HEK293T (cell line): Measurements from ENCODE around the gene GABARAPL1.
"Not testable (repeated sequence)": the region's sequence is repeated elsewhere in the genome, so short reads cannot be mapped to it uniquely, and the experiment has no call there.

Experiments used
- CTCF ChIA-PET: fragments of 350-600 bp; formaldehyde crosslinking; extraction: SDS; loops from one replicate; lab custom pipeline; 2021; ENCODE audit warnings: antibody characterized with exemption, inconsistent platforms; lab: Yijun Ruan, JAX
- POLR2A ChIA-PET: fragments of 350-600 bp; formaldehyde crosslinking; extraction: SDS; loops from one replicate; lab custom pipeline; 2020; ENCODE audit warnings: antibody characterized with exemption, inconsistent platforms; lab: Yijun Ruan, JAX
- DNase-seq: peaks from one replicate; pipeline ENCODE4 v3.0.0; 2012; ENCODE audit warnings: mixed read lengths; ENCODE audit errors: extremely low spot score
- ARNT ChIP-seq: fragments of 450-650 bp; IDR thresholded peaks from 2 replicates; pipeline ENCODE4 v1.6.1; 2017; ENCODE audit warnings: mild to moderate bottlenecking
- BHLHE40 ChIP-seq: fragments of 450-650 bp; IDR thresholded peaks from 2 replicates; pipeline ENCODE4 v1.6.1; 2016; ENCODE audit warnings: mild to moderate bottlenecking, moderate library complexity, borderline replicate concordance
- CTBP1 ChIP-seq: fragments of 450-650 bp; IDR thresholded peaks from 2 replicates; pipeline ENCODE4 v1.6.1; 2016; ENCODE audit warnings: borderline replicate concordance
- ELF4 ChIP-seq: fragments of 450-650 bp; IDR thresholded peaks from 2 replicates; pipeline ENCODE4 v1.6.1; 2017; ENCODE audit warnings: antibody characterized with exemption
- FOXA1 ChIP-seq: fragments of 450-650 bp; IDR thresholded peaks from 2 replicates; pipeline ENCODE4 v1.6.1; 2016; ENCODE audit warnings: mild to moderate bottlenecking
- FOXK2 ChIP-seq: fragments of 450-650 bp; IDR thresholded peaks from 2 replicates; pipeline ENCODE4 v1.6.1; 2016; ENCODE audit warnings: mild to moderate bottlenecking
- FOXM1 ChIP-seq: fragments of 450-650 bp; IDR thresholded peaks from 2 replicates; pipeline ENCODE4 v1.6.1; 2017; ENCODE audit warnings: mild to moderate bottlenecking, borderline replicate concordance
- HDGF ChIP-seq: fragments of 450-650 bp; IDR thresholded peaks from 2 replicates; pipeline ENCODE4 v1.6.1; 2017; ENCODE audit warnings: antibody characterized with exemption, borderline replicate concordance
- L3MBTL2 ChIP-seq: fragments of 450-650 bp; conservative IDR thresholded peaks from 2 replicates; pipeline ENCODE4 v1.6.1; 2016; ENCODE audit warnings: mild to moderate bottlenecking
- LEF1 ChIP-seq: fragments of 450-650 bp; IDR thresholded peaks from 2 replicates; pipeline ENCODE4 v1.6.1; 2017; ENCODE audit warnings: mild to moderate bottlenecking, borderline replicate concordance
- NFRKB ChIP-seq: fragments of 450-650 bp; IDR thresholded peaks from 2 replicates; pipeline ENCODE4 v1.6.1; 2016; ENCODE audit warnings: mild to moderate bottlenecking, moderate library complexity
- PKNOX1 ChIP-seq: fragments of 450-650 bp; IDR thresholded peaks from 2 replicates; pipeline ENCODE4 v1.6.1; 2016
- SP1 ChIP-seq: fragments of 450-650 bp; IDR thresholded peaks from 2 replicates; pipeline ENCODE4 v1.6.1; 2017
- SUZ12 ChIP-seq: fragments of 450-650 bp; IDR thresholded peaks from 2 replicates; pipeline ENCODE4 v1.6.1; 2016; ENCODE audit warnings: mild to moderate bottlenecking
- TARDBP ChIP-seq: fragments of 450-650 bp; IDR thresholded peaks from 2 replicates; pipeline ENCODE4 v1.6.1; 2016
- ZNF384 ChIP-seq: fragments of 450-650 bp; IDR thresholded peaks from 2 replicates; pipeline ENCODE4 v1.6.1; 2016

GABARAPL1 gene

GRCh38 chr12:10194160-10194670 is 18.5 kb upstream of the GABARAPL1 start:
- POLR2A ChIA-PET = interaction anchor here (1.2 kb wide), 1 partner anchor 18 kb away, joined by 5 read pairs; the partner anchor contains the start of gene GABARAPL1
- no peak for DNase-seq
- CTCF ChIA-PET = interaction anchor here (0.6 to 1.8 kb wide), 4 partner anchors 41 to 452 kb away, joined by 3 to 10 read pairs (median 7); no protein-coding TSS in a partner anchor
- TF ChIP-seq HDGF = no peak
- no peak for TF ChIP-seq BHLHE40

GRCh38 chr12:10196210-10196609 is 16.5 kb upstream of the GABARAPL1 start:
- ChIA-PET POLR2A (no interaction called here), CTCF (no interaction called here)
- TF ChIP-seq SP1 (no peak), ARNT (no peak), NFRKB (no peak), FOXM1 (no peak), TARDBP (no peak), ZNF384 (no peak), LEF1 (no peak), PKNOX1 (no peak), ELF4 (no peak), HDGF (no peak), BHLHE40 (no peak), FOXK2 (no peak)
- DNase-seq = no peak

GRCh38 chr12:10197879-10198278 is 14.8 kb upstream of the GABARAPL1 start:
- DNase-seq = no peak
- POLR2A ChIA-PET = no interaction called here
- no peak for TF ChIP-seq TARDBP
- no peak for TF ChIP-seq FOXA1
- TF ChIP-seq FOXK2 = no peak
- TF ChIP-seq ELF4 = no peak
- TF ChIP-seq NFRKB = no peak
- no peak for TF ChIP-seq ZNF384
- no peak for TF ChIP-seq ARNT
- no peak for TF ChIP-seq SP1
- no peak for TF ChIP-seq L3MBTL2
- TF ChIP-seq FOXM1 = no peak
- no peak for TF ChIP-seq PKNOX1
- no peak for TF ChIP-seq CTBP1
- TF ChIP-seq HDGF = no peak
- TF ChIP-seq LEF1 = no peak
- no peak for TF ChIP-seq SUZ12
- TF ChIP-seq BHLHE40 = no peak
- CTCF ChIA-PET = interaction anchor here (0.5 to 0.8 kb wide), 2 partner anchors 11 to 46 kb away, joined by 3 to 4 read pairs; no protein-coding TSS in a partner anchor

GRCh38 chr12:10204495-10204894 is 8.2 kb upstream of the GABARAPL1 start:
- POLR2A ChIA-PET, CTCF ChIA-PET, DNase-seq: not testable (repeated sequence)

GRCh38 chr12:10205220-10205807 is 7.4 kb upstream of the GABARAPL1 start:
- TF ChIP-seq FOXA1 = no peak
- TF ChIP-seq PKNOX1 = no peak
- TF ChIP-seq LEF1 = no peak
- TF ChIP-seq ARNT = no peak
- TF ChIP-seq BHLHE40 = no peak
- TF ChIP-seq TARDBP = no peak
- TF ChIP-seq SP1 = no peak
- no peak for TF ChIP-seq ELF4
- TF ChIP-seq ZNF384 = no peak
- no peak for TF ChIP-seq FOXK2
- TF ChIP-seq HDGF = no peak
- no peak for TF ChIP-seq L3MBTL2
- TF ChIP-seq SUZ12 = no peak
- TF ChIP-seq CTBP1 = no peak
- DNase-seq = no peak
- ChIA-PET POLR2A (no interaction called here), CTCF (no interaction called here)

GRCh38 chr12:10207136-10207535 is 5.5 kb upstream of the GABARAPL1 start:
- TF ChIP-seq NFRKB = no peak
- TF ChIP-seq FOXK2 = no peak
- no peak for TF ChIP-seq ARNT
- no peak for TF ChIP-seq PKNOX1
- no peak for TF ChIP-seq L3MBTL2
- TF ChIP-seq TARDBP = no peak
- TF ChIP-seq ELF4 = no peak
- TF ChIP-seq SP1 = no peak
- TF ChIP-seq LEF1 = no peak
- ChIA-PET CTCF (no interaction called here), POLR2A (no interaction called here)
- no peak for DNase-seq
